Activated B cell treated with CpG ODN at 0.5 μM for 24 hours (primary cell): Measurements from ENCODE around the gene CPEB3. TPM values are rescaled to one million over a fixed set of nuclear protein-coding genes. Genes with fewer than 3 reads are reported as not detected.
A peak's percentile ranks its signal among the peaks of the same experiment; 100 is the strongest.

Experiments used
- ATAC-seq: fragments of 200-7000 bp; cut with Tn5 transposase; one replicate; pipeline ENCODE4 v1.10.0; 2021; ENCODE audit warnings: low read depth, mild to moderate bottlenecking, moderate library complexity
- CTCF ChIA-PET: fragments of 350-600 bp; sonication (Branson Sonifier 250); formaldehyde crosslinking; loops from one replicate; lab custom pipeline; 2021; ENCODE audit warnings: antibody characterized with exemption; lab: Charles Lee
- POLR2A ChIA-PET: fragments of 350-600 bp; sonication (Branson Sonifier 250); formaldehyde crosslinking; loops from one replicate; lab custom pipeline; 2021; ENCODE audit warnings: antibody characterized with exemption; lab: Charles Lee
- DNase-seq: peaks from one replicate; pipeline ENCODE4 v3.0.0; 2022
- H3K27ac Mint-ChIP-seq: one replicate; pipeline ENCODE4 v1.8.0; 2020; ENCODE audit warnings: mixed read lengths
- H3K27me3 Mint-ChIP-seq: one replicate; pipeline ENCODE4 v1.8.0; 2021; ENCODE audit warnings: mixed read lengths
- H3K36me3 Mint-ChIP-seq: one replicate; pipeline ENCODE4 v1.8.0; 2021; ENCODE audit warnings: low read depth, mixed read lengths
- H3K4me1 Mint-ChIP-seq: one replicate; pipeline ENCODE4 v1.8.0; 2021; ENCODE audit warnings: mixed read lengths
- H3K4me3 Mint-ChIP-seq: one replicate; pipeline ENCODE4 v1.8.0; 2020; ENCODE audit warnings: mild to moderate bottlenecking, mixed read lengths
- H3K9me3 Mint-ChIP-seq: one replicate; pipeline ENCODE4 v1.8.0; 2020; ENCODE audit warnings: mixed read lengths
- intact Hi-C: fragments of 100-400 bp; cut with micrococcal nuclease; formaldehyde crosslinking; loops from one replicate; pipeline ENCODE4 v1.15.1; 2024
- total RNA-seq: library from RNA; stranded (reverse); gene quantifications from 2 replicates; pipeline ENCODE4 v1.2.3, GENCODE V29; 2022
- TF ChIP-seq, protein P1 (sequence below): fragments of 200-600 bp; IDR thresholded peaks from one replicate; pipeline ENCODE4 v1.8.0; 2022; ENCODE audit warnings: antibody characterized with exemption, mild to moderate bottlenecking

Gene CPEB3
- total RNA-seq, 1 donor from 2014 or later = 2.5 TPM

DNA sequence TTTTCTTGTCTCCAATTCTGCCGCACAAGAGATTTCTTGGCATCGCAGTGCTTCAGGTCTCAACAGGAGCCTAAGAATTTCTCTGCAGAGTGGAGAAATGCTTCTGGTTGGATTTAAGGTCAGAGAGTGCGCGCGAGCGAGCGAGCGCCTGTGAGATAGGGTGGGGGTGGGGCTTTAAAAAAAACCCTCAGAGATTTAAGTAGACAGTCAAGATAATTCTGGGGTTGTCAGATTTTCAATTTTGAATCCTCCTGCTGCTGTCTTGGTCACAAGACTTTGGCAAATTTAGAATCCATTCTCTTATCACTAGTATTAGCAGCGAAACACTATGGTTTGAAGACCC is 49.7 kb downstream of the CPEB3 start:
- no peaks in the 10 kb centered on the region for H3K9me3 Mint-ChIP-seq
- intact Hi-C loops = no loop called here
- peak overlapping the region; percentile 96 for H3K4me3 Mint-ChIP-seq
- no peak for ATAC-seq
- TF ChIP-seq, protein P1, sequence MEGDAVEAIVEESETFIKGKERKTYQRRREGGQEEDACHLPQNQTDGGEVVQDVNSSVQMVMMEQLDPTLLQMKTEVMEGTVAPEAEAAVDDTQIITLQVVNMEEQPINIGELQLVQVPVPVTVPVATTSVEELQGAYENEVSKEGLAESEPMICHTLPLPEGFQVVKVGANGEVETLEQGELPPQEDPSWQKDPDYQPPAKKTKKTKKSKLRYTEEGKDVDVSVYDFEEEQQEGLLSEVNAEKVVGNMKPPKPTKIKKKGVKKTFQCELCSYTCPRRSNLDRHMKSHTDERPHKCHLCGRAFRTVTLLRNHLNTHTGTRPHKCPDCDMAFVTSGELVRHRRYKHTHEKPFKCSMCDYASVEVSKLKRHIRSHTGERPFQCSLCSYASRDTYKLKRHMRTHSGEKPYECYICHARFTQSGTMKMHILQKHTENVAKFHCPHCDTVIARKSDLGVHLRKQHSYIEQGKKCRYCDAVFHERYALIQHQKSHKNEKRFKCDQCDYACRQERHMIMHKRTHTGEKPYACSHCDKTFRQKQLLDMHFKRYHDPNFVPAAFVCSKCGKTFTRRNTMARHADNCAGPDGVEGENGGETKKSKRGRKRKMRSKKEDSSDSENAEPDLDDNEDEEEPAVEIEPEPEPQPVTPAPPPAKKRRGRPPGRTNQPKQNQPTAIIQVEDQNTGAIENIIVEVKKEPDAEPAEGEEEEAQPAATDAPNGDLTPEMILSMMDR = no peak
- POLR2A ChIA-PET = interaction anchor here (1.9 kb wide), 1 partner anchor 50 kb away, joined by 6 read pairs; the partner anchor contains the start of genes CPEB3 and MARCHF5
- no peaks in the 10 kb centered on the region for H3K27me3 Mint-ChIP-seq
- no peak for DNase-seq
- peaks cover 9% of the 10 kb centered on the region for H3K36me3 Mint-ChIP-seq
- H3K27ac Mint-ChIP-seq = peak overlapping the region; percentile 85
- H3K4me1 Mint-ChIP-seq = peaks cover 39% of the 10 kb centered on the region
- CTCF ChIA-PET = interaction anchor here (0.6 kb wide), 1 partner anchor 49 kb away, joined by 3 read pairs; no protein-coding TSS in a partner anchor

- Mint-ChIP-seq H3K4me1 (peaks cover 39% of the 10 kb centered on the region), H3K9me3 (no peaks in the 10 kb centered on the region), H3K27me3 (no peaks in the 10 kb centered on the region), H3K4me3 (peak overlapping the region; percentile 96), H3K36me3 (peaks cover 9% of the 10 kb centered on the region), H3K27ac (peak overlapping the region; percentile 85)
- CTCF ChIA-PET = interaction anchor here (0.6 kb wide), 1 partner anchor 50 kb away, joined by 3 read pairs; no protein-coding TSS in a partner anchor
- ATAC-seq (peak; percentile 66), DNase-seq (peak; percentile 32)
- intact Hi-C loops = loop anchor here (1.0 kb wide), 3 partner anchors 29 to 153 kb away; partner anchors contain the start of genes CPEB3 and MARCHF5
- POLR2A ChIA-PET = interaction anchor here (0.7 to 1.9 kb wide), 2 partner anchors 49 to 51 kb away, joined by 3 to 6 read pairs; partner anchors contain the start of genes CPEB3 and MARCHF5
- TF ChIP-seq, protein P1 = no peak
Measured at GRCh38 chr10:92240289-92241157, 50.4 kb downstream of the CPEB3 start.

GRCh38 chr10:92239600-92240288 is 51.1 kb downstream of the CPEB3 start:
- H3K4me3 Mint-ChIP-seq = peak overlapping the region; percentile 96
- TF ChIP-seq, protein P1 = no peak
- ChIA-PET CTCF (no interaction called here), POLR2A (interaction anchor here (1.9 kb wide), 1 partner anchor 51 kb away, joined by 6 read pairs; the partner anchor contains the start of genes CPEB3 and MARCHF5)
- peaks cover 11% of the 10 kb centered on the region for H3K36me3 Mint-ChIP-seq
- H3K9me3 Mint-ChIP-seq = no peaks in the 10 kb centered on the region
- intact Hi-C loops = loop anchor here (1.0 kb wide), 3 partner anchors 28 to 152 kb away; partner anchors contain the start of genes CPEB3 and MARCHF5
- peak; percentile 56 for DNase-seq
- H3K27ac Mint-ChIP-seq = peak overlapping the region; percentile 85
- no peaks in the 10 kb centered on the region for H3K27me3 Mint-ChIP-seq
- H3K4me1 Mint-ChIP-seq = peaks cover 37% of the 10 kb centered on the region
- peak; percentile 65 for ATAC-seq

DNA sequence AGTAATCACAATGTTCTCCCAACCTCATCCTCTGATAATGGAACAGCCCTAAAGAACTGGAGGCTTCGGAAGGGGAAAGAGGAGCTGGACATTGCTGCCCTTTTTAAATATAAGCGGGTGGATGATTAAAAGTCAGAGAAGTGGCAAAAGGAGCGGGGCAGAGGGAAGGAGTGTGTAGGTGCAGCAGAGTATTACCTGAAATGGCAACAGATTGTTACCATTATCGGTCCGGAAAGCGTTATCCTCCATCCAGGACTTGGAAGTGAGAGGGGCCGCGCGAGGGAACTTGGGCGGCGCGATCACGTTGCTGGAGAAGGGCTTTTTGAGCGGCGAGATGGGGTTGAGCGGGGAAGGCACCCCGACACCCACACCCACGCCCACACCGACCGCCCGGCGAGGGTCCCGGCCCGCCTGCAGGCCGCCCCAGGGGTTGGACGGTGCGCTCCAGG is 51.7 kb downstream of the CPEB3 start:
- CTCF ChIA-PET = no interaction called here
- POLR2A ChIA-PET = interaction anchor here (0.7 kb wide), 1 partner anchor 34 kb away, joined by 3 read pairs; no protein-coding TSS in a partner anchor
- H3K4me3 Mint-ChIP-seq = peak overlapping the region; percentile 96
- H3K4me1 Mint-ChIP-seq = peaks cover 37% of the 10 kb centered on the region
- TF ChIP-seq, protein P1 = no peak
- intact Hi-C loops = no loop called here
- peaks cover 11% of the 10 kb centered on the region for H3K36me3 Mint-ChIP-seq
- H3K27me3 Mint-ChIP-seq = no peaks in the 10 kb centered on the region
- H3K27ac Mint-ChIP-seq = peak overlapping the region; percentile 50
- ATAC-seq (no peak), DNase-seq (no peak)
- no peaks in the 10 kb centered on the region for H3K9me3 Mint-ChIP-seq
